Ovary (tissue), 9 donors: ENCODE data around the gene PPP2R1B. TPM values are rescaled to one million over a fixed set of nuclear protein-coding genes. Genes with fewer than 3 reads are reported as not detected.

ENCODE experiments used
- DNase-seq, 5 donors: peaks; one replicate each; pipeline ENCODE4 v3.0.0-alpha.2; 2019 to 2020
- H3K27ac ChIP-seq, 2 donors: fragments of 200-600 bp; one replicate each; pipeline versions ENCODE4 v1.5.1 to v1.8.0; 2019 to 2022
- H3K27me3 ChIP-seq: fragments of 200-600 bp; one replicate; pipeline ENCODE4 v1.8.0; 2022
- H3K36me3 ChIP-seq: fragments of 200-600 bp; sonication (generic); one replicate; pipeline ENCODE4 v1.5.1; 2019
- H3K4me1 ChIP-seq: one replicate; pipeline ENCODE4 v1.8.1; 2013; ENCODE audit warnings: mild to moderate bottlenecking, moderate library complexity; ENCODE audit not compliant: insufficient read depth
- H3K4me3 ChIP-seq: fragments of 200-600 bp; sonication (generic); one replicate; pipeline ENCODE4 v1.5.1; 2017
- H3K9me3 ChIP-seq, 2 donors: fragments of 200-600 bp in 1 of 2; sonication (generic) in 1 of 2; one replicate each; pipeline versions ENCODE4 v1.5.1 to v1.8.1; 2013 to 2019; ENCODE audit warnings: mild to moderate bottlenecking in 1 of 2, moderate library complexity in 1 of 2
- EP300 ChIP-seq: sonication (generic); formaldehyde crosslinking; IDR thresholded peaks from one replicate; pipeline ENCODE4 v1.6.1; 2017; ENCODE audit warnings: antibody characterized with exemption
- POLR2A ChIP-seq: fragments of 450-650 bp; IDR thresholded peaks from one replicate; pipeline ENCODE4 v1.6.1; 2017; ENCODE audit warnings: antibody characterized with exemption, mild to moderate bottlenecking, moderate library complexity
- WGBS, 3 donors: extraction: QIAGEN DNeasy Blood & Tissue Kit in 1 of 3; methylation state at CpG; one replicate each; pipeline versions ENCODE4 v1.1.5 to v1.1.7; 2013 to 2017; 5-methylcytosine and 5-hydroxymethylcytosine counted together
- intact Hi-C, 4 donors: fragments of 100-400 bp; cut with DNase I; formaldehyde crosslinking; loops; one replicate each; pipeline versions ENCODE4 v1.11.0 to v1.15.1; 2022 to 2023
- polyA plus RNA-seq, 2 donors: library from polyadenylated mRNA; stranded (reverse); fragments of 200-250 nt in 1 of 2; fragments of 350-450 nt in 1 of 2; fragmentation: Illumina TruSeq in 1 of 2; extraction: RNeasy Lipid Tissue Mini Kit (QIAGEN cat#74804) in 1 of 2; gene quantifications; one replicate each; pipeline ENCODE4 v1.2.3, GENCODE V29; 2013 to 2014
- total RNA-seq, 7 donors: library from RNA; depleted of rRNA in 2 of 7; stranded (reverse); fragments of >200 nt in 2 of 7; fragmentation: NEBNext Ultra II Directional in 3 of 7; extraction: Animal tissue kit (Norgen Biotek cat#: 25700) in 3 of 7; gene quantifications; one replicate each; pipeline versions ENCODE4 v1.1.0 to v1.2.4, GENCODE V29; 2016 to 2023
- TF ChIP-seq, protein P1 (sequence below), 3 donors: fragments of 450-650 bp in 2 of 3; fragments of 200-600 bp in 1 of 3; IDR thresholded peaks; one replicate each; pipeline versions ENCODE4 v1.5.1 to v1.8.0; 2016 to 2022; ENCODE audit warnings: antibody characterized with exemption in 3 of 3, mild to moderate bottlenecking in 1 of 3
- donor health status: DM: no; HTN: no; CAD: no; lungs with moderate emphysema.
- donor health status: DM: no; HTN: no; CAD: no.
- donor health status: Bipolar disorder and iron deficiency.
- donor health status: DM: yes; HTN: yes; CAD: no.
- donor health status: DM: no; HTN: no; CAD: no.
- donor health status: DM: yes; HTN: yes; CAD: no.

PPP2R1B gene
- total and polyA plus RNA-seq, 9 donors = 9.8 to 36.4 (median 25.1) TPM

DNA sequence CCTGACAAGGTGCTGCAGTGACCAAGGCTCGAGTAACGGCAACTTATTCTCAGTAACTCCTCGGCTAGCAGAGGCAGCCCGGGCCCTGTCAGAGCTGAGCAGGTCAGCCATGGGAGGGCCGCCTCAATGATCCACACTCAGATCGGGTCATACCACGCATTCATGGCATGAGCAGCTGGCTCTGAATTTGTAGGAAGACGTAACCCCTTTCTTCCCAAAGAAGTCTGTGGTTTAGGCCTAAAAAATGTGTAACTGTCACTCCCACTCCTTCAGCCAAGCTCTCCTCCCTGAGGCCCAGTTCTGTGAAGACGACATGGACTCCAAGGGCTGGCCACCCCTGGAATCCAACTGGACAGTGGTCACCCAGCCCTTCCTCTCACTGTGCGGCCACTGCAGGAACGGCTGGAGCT is 30.0 kb downstream of the PPP2R1B start:
- Histone ChIP-seq H3K27me3 (no peaks in the 10 kb centered on the region), H3K36me3 (no peaks in the 10 kb centered on the region), H3K9me3 (no peaks in the 10 kb centered on the region), H3K4me1 (peaks cover 56% of the 10 kb centered on the region), H3K27ac (peak overlapping the region; percentile 90 to 98), H3K4me3 (no peak overlapping the region)
- DNase-seq = peak in 3 of 5 donors; percentile 50 to 55 (median 52)
- intact Hi-C loops = loop anchor here in 2 of 4 donors (2.0 to 10.0 kb wide), 2 partner anchors 131 to 133 kb away; partner anchors contain the start of gene SIK2 (in 2 of the 2)
- WGBS, 3 donors = 15 to 26% (median 16%) methylated on average over 11 of the region's 11 CpGs
- no peak for TF ChIP-seq POLR2A
- TF ChIP-seq EP300 = no peak
- TF ChIP-seq, protein P1, sequence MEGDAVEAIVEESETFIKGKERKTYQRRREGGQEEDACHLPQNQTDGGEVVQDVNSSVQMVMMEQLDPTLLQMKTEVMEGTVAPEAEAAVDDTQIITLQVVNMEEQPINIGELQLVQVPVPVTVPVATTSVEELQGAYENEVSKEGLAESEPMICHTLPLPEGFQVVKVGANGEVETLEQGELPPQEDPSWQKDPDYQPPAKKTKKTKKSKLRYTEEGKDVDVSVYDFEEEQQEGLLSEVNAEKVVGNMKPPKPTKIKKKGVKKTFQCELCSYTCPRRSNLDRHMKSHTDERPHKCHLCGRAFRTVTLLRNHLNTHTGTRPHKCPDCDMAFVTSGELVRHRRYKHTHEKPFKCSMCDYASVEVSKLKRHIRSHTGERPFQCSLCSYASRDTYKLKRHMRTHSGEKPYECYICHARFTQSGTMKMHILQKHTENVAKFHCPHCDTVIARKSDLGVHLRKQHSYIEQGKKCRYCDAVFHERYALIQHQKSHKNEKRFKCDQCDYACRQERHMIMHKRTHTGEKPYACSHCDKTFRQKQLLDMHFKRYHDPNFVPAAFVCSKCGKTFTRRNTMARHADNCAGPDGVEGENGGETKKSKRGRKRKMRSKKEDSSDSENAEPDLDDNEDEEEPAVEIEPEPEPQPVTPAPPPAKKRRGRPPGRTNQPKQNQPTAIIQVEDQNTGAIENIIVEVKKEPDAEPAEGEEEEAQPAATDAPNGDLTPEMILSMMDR (IDR thresholded peaks at IDR 0.05) = no peak

DNA sequence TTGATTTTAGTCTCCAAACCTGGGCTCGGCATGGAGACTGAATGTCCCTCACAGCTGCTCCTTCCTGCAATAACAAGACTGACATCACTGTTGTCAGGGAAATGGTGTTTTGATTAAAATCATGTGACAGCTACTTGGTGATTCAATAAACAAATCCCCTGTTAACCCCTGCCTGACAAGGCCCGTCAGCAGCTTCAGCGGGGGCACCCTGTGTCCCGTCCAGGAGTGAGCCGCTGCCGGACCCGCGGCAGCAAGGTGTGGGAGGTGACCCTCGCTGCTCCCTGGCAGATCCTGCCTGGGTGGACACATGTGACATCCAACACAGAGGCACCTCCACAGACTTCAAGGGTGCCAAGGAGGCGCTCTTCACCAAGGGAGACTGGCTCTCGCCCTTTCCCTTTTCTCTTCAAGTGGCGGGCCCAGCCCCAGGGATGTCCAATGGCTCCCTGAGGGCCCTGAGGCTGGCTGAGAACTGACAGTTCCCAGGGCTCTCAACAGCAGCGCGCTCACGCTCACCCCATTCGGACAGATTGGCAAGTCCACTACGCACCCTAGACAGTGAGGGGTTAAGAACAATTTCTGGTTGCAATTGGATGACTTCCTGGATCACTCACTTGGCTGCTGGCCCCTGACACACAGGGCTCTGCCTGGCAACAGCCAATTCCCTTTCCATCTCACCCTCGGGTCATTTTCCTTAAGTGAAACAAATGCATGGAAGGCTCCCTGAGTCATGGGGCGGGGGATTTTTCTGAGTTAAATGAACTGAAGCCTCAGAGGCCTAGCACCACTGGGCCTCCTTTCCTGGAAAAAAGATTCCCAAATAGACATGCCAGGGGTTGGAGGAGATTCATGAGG is 30.7 kb downstream of the PPP2R1B start:
- Histone ChIP-seq H3K4me1 (peaks cover 61% of the 10 kb centered on the region), H3K36me3 (no peaks in the 10 kb centered on the region), H3K27ac (peak overlapping the region; percentile 90 to 98), H3K4me3 (peak overlapping the region; percentile 41), H3K9me3 (no peaks in the 10 kb centered on the region), H3K27me3 (no peaks in the 10 kb centered on the region)
- 5 to 8% (median 6%) methylated on average over 19 of the region's 19 CpGs for WGBS, 3 donors
- intact Hi-C loops = loop anchor here in 2 of 4 donors (2.0 to 10.0 kb wide), 2 partner anchors 131 to 133 kb away; partner anchors contain the start of gene SIK2 (in 2 of the 2)
- DNase-seq = peak; percentile 84 to 93 (median 85)
- peak; percentile 26 for TF ChIP-seq POLR2A
- TF ChIP-seq EP300 = no peak

DNA sequence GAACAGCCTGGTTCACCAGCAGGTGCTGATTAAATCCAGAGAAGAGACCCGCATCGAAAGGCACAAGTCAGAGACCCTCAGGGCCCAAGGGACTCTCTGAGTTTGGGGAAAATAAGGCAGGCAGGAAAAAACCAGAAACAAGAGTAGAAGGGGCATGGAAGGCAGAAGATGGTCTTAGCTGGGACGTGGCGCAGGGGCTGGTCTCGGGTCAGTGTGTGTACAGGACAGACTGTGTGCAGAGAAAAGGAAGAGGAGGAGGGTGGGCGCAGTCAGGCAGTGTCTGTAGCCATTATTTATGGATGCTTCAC is 31.3 kb downstream of the PPP2R1B start:
- Histone ChIP-seq H3K4me3 (no peak overlapping the region), H3K27me3 (no peaks in the 10 kb centered on the region), H3K9me3 (no peaks in the 10 kb centered on the region), H3K36me3 (no peaks in the 10 kb centered on the region), H3K4me1 (peaks cover 61% of the 10 kb centered on the region), H3K27ac (peak overlapping the region; percentile 90 to 98)
- WGBS, 3 donors = 15 to 17% (median 17%) methylated on average over 6 of the region's 6 CpGs
- intact Hi-C loops = loop anchor here in 1 of 4 donors (10.0 kb wide), 1 partner anchor 130 kb away; the partner anchor contains the start of gene SIK2
- no peak for DNase-seq
- TF ChIP-seq, protein P1 (IDR thresholded peaks at IDR 0.05) = no peak
- peak; percentile 80 for TF ChIP-seq POLR2A

DNA sequence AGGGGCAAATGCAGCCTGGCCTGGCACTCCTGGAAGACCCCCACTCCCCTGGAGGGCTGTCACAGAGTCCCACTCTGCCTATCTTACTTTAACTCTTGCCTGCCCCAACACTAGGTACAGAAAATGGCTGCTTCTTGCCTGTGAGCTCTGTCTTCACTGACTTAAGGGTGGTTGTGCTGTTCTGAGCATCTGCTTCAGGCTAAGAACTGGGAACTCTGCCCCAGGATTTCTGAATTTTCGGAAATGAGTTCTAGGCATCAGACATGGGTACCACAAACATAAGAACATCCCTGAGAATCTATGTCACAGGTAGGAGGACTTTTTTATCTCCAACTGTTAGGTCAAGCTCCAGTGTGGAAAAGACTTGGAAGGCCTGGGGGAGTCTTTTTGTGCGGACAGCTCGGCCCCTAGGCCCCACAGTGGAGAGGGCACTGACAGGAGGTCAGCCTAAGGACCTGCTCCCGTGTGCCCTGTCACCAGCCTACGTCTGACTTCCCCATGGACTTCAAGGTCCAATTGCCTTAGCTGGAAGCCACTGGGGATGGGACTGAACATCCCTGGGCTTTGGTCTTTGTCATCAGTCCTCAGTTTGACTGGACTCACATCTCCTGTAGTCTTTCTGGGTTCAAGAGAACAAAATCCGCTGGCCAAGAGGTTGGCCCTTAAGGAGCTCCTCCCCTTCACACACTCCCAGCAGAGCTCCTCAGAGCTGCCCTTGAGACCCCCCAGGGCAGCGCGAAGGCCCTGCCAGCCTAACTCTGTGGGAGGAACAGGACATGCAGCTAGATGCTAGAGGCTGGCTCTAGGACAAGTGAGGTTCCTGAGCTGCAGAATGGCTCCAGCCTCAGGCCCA is 31.9 kb downstream of the PPP2R1B start:
- intact Hi-C loops = loop anchor here in 1 of 4 donors (10.0 kb wide), 1 partner anchor 130 kb away; the partner anchor contains the start of gene SIK2
- TF ChIP-seq, protein P1 (IDR thresholded peaks at IDR 0.05) = no peak
- TF ChIP-seq EP300 = no peak
- no peak for TF ChIP-seq POLR2A
- H3K27me3 ChIP-seq = no peaks in the 10 kb centered on the region
- WGBS, 3 donors = 56 to 70% (median 60%) methylated on average over 7 to 8 of the region's 8 CpGs
- DNase-seq = peak in 2 of 5 donors; percentile 54 to 55
- H3K4me3 ChIP-seq = no peak overlapping the region
- H3K27ac ChIP-seq = peak overlapping the region; percentile 90 to 98
- peaks cover 66% of the 10 kb centered on the region for H3K4me1 ChIP-seq
- no peaks in the 10 kb centered on the region for H3K9me3 ChIP-seq
- H3K36me3 ChIP-seq = no peaks in the 10 kb centered on the region
